ENCODE measurements around the gene RETREG3. TPM values are rescaled to one million over a fixed set of nuclear protein-coding genes. Genes with fewer than 3 reads are reported as not detected.

The RETREG3 gene
- total and polyA plus RNA-seq, 2 of the 13 experiments (the other 11 are each of a cell fraction or from before 2014, with no cell fraction given): 47.0 to 55.8 TPM

- TF ChIP-seq CERS6 (CRISPR knock-in tag; IDR thresholded peaks at IDR 0.05) (no peak), ZNF792 (CRISPR knock-in tag; IDR thresholded peaks at IDR 0.05) (no peak; the same call in 1 of the 2 replicates), FOXK2 (IDR thresholded peaks at IDR 0.05) (no peak), ZNF703 (CRISPR knock-in tag; IDR thresholded peaks at IDR 0.05; ENCODE audit: borderline replicate concordance) (no peak), TBX2 (CRISPR knock-in tag; IDR thresholded peaks at IDR 0.05; ENCODE audit: borderline replicate concordance) (0 out of 2 replicates have a peak, but pooled peaks have one; percentile 3), RAD21 (CRISPR knock-in tag; IDR thresholded peaks at IDR 0.05) (0 out of 2 replicates have a peak, but pooled peaks have one; percentile 9), TEF (CRISPR knock-in tag; IDR thresholded peaks at IDR 0.05) (no peak), AHDC1 (CRISPR knock-in tag; IDR thresholded peaks at IDR 0.05; ENCODE audit: borderline replicate concordance) (peak; percentile 54; the same call in 1 of the 2 replicates), ZNF782 (CRISPR knock-in tag; IDR thresholded peaks at IDR 0.05; ENCODE audit: borderline replicate concordance) (no peak), ZFY (CRISPR knock-in tag; IDR thresholded peaks at IDR 0.05) (no peak), NR2F1 (CRISPR knock-in tag; IDR thresholded peaks at IDR 0.05) (peak in 1 of 2 experiments; percentile 22; a peak in 1 of 4 replicates), ZNF597 (CRISPR knock-in tag; IDR thresholded peaks at IDR 0.05) (no peak), ZNF414 (CRISPR knock-in tag; IDR thresholded peaks at IDR 0.05) (no peak), RFX5 (IDR thresholded peaks at IDR 0.05; ENCODE audit: low read depth, low read length) (no peak), TBX3 (IDR thresholded peaks at IDR 0.05; ENCODE audit: borderline replicate concordance) (no peak), U2AF1 (optimal IDR thresholded peaks at IDR 0.05; ENCODE audit: low read depth, low read length) (no peak), ARID2 (CRISPR knock-in tag; IDR thresholded peaks at IDR 0.05; ENCODE audit: borderline replicate concordance) (no peak), ZNF549 (CRISPR knock-in tag; IDR thresholded peaks at IDR 0.05) (no peak), POLR2G (IDR thresholded peaks at IDR 0.05; ENCODE audit: low read depth, low read length) (no peak), SIN3B (IDR thresholded peaks at IDR 0.05; ENCODE audit: low read length) (no peak)
These were observed 73.8 kb downstream of the RETREG3 start (continued) for GRCh38 chr17:42535155-42536047.

Measured in HepG2 (cell line).